Neuronal stem cell (in vitro differentiated cells): ENCODE data around the gene MT1HL1. TPM values are rescaled to one million over a fixed set of nuclear protein-coding genes. Genes with fewer than 3 reads are reported as not detected.

Experiments
- DNase-seq: peaks from one replicate; pipeline ENCODE4 v3.0.0-alpha.2; 2013; ENCODE audit warnings: low spot score
- H2AFZ ChIP-seq: one replicate; pipeline ENCODE4 v1.6.1; 2013; ENCODE audit warnings: mild to moderate bottlenecking, low read length, inconsistent platforms
- H2AK5ac ChIP-seq: 2 replicates; pipeline ENCODE4 v1.6.1; 2013; ENCODE audit warnings: low read depth, mild to moderate bottlenecking, inconsistent platforms, low read length, moderate library complexity, mixed read lengths
- H2BK120ac ChIP-seq: 2 replicates; pipeline ENCODE4 v1.6.1; 2013; ENCODE audit warnings: low read depth, mild to moderate bottlenecking, inconsistent platforms, low read length, moderate library complexity, mixed read lengths
- H2BK12ac ChIP-seq: one replicate; pipeline ENCODE4 v1.6.1; 2013; ENCODE audit warnings: low read length, inconsistent platforms
- H2BK15ac ChIP-seq: 2 replicates; pipeline ENCODE4 v1.6.1; 2013; ENCODE audit warnings: mild to moderate bottlenecking, low read length, inconsistent platforms, mixed read lengths
- H2BK5ac ChIP-seq: one replicate; pipeline ENCODE4 v1.6.1; 2013; ENCODE audit warnings: inconsistent platforms, mild to moderate bottlenecking, low read length, moderate library complexity
- H3K14ac ChIP-seq: one replicate; pipeline ENCODE4 v1.6.1; 2013; ENCODE audit warnings: low read length, inconsistent platforms
- H3K18ac ChIP-seq: 2 replicates; pipeline ENCODE4 v1.6.1; 2013; ENCODE audit warnings: low read length, inconsistent platforms
- H3K23ac ChIP-seq: 2 replicates; pipeline ENCODE4 v1.6.1; 2013; ENCODE audit warnings: low read depth, mild to moderate bottlenecking, mixed read lengths, low read length, inconsistent platforms; ENCODE audit not compliant: poor library complexity
- H3K27ac ChIP-seq: replicated peaks from 3 replicates; pipeline ENCODE4 v1.5.1; 2013; ENCODE audit warnings: low read length, inconsistent platforms
- H3K27me3 ChIP-seq, 3 experiments: 2 replicates each; pipeline ENCODE4 v1.6.1; 2013; ENCODE audit warnings: low read length in 3 of 3, mild to moderate bottlenecking in 2 of 3, inconsistent platforms in 1 of 3, low read depth in 1 of 3, mixed read lengths in 1 of 3, moderate library complexity in 1 of 3; ENCODE audit not compliant: control insufficient read depth in 3 of 3, insufficient read depth in 3 of 3
- H3K36me3 ChIP-seq, 2 donors: replicated peaks in 1 of 2; 2 replicates each; pipeline ENCODE4 v1.6.1; 2013; ENCODE audit warnings: low read length in 2 of 2; ENCODE audit not compliant: control insufficient read depth in 2 of 2, insufficient read depth in 2 of 2
- H3K4ac ChIP-seq: 2 replicates; pipeline ENCODE4 v1.6.1; 2013; ENCODE audit warnings: inconsistent platforms, mild to moderate bottlenecking, low read length, moderate library complexity
- H3K4me1 ChIP-seq, 2 donors: 1 replicate in 1 of 2; 2 replicates in 1 of 2; pipeline ENCODE4 v1.6.1; 2013; ENCODE audit warnings: low read length in 2 of 2, low read depth in 1 of 2; ENCODE audit not compliant: control insufficient read depth in 2 of 2, insufficient read depth in 1 of 2
- H3K4me2 ChIP-seq: one replicate; pipeline ENCODE4 v1.6.1; 2013; ENCODE audit warnings: mild to moderate bottlenecking, low read length, inconsistent platforms; ENCODE audit not compliant: insufficient read depth, poor library complexity, severe bottlenecking
- H3K4me3 ChIP-seq, 2 donors: 2 replicates each; pipeline ENCODE4 v1.5.1; 2013; ENCODE audit warnings: low read length in 2 of 2, mild to moderate bottlenecking in 2 of 2, inconsistent platforms in 1 of 2, moderate library complexity in 1 of 2
- H3K79me1 ChIP-seq: one replicate; pipeline ENCODE4 v1.6.1; 2013; ENCODE audit warnings: low read depth, mild to moderate bottlenecking, inconsistent platforms, low read length, moderate library complexity
- H3K9ac ChIP-seq: one replicate; pipeline ENCODE4 v1.6.1; 2013; ENCODE audit warnings: mild to moderate bottlenecking, low read depth, low read length, inconsistent platforms; ENCODE audit not compliant: poor library complexity
- H3K9me3 ChIP-seq, 2 donors: replicated peaks in 1 of 2; 2 replicates each; pipeline versions ENCODE3 to v1.6.1; 2013; ENCODE audit warnings: low read length in 2 of 2, mild to moderate bottlenecking in 2 of 2, inconsistent platforms in 1 of 2, low read depth in 1 of 2, mixed read lengths in 1 of 2, moderate library complexity in 1 of 2; ENCODE audit not compliant: control insufficient read depth in 2 of 2, insufficient read depth in 1 of 2
- H4K8ac ChIP-seq: one replicate; pipeline ENCODE4 v1.6.1; 2013; ENCODE audit warnings: low read depth, mild to moderate bottlenecking, inconsistent platforms, low read length, moderate library complexity
- H4K91ac ChIP-seq: one replicate; pipeline ENCODE4 v1.6.1; 2013; ENCODE audit warnings: low read length, low read depth, mild to moderate bottlenecking, inconsistent platforms; ENCODE audit not compliant: poor library complexity
- WGBS, 2 donors: extraction: QIAGEN DNeasy Blood & Tissue Kit; methylation state at CpG; one replicate each; pipeline ENCODE4 v1.1.7; 2013; ENCODE audit warnings: missing lambda C conversion rate in 2 of 2, mixed read lengths in 1 of 2; ENCODE audit not compliant: insufficient read length in 2 of 2, insufficient replicate concordance in 1 of 2; ENCODE audit errors: extremely low coverage in 2 of 2; 5-methylcytosine and 5-hydroxymethylcytosine counted together
- polyA plus RNA-seq, 2 experiments: library from polyadenylated mRNA; stranded (reverse); fragments of 200-250 nt; gene quantifications; one replicate each; pipeline ENCODE4 v1.2.3, GENCODE V29; 2013

MT1HL1 gene
- polyA plus RNA-seq (2013, experiment 1 of 2), result not detected
- not detected for polyA plus RNA-seq (2013, experiment 2 of 2)

DNA sequence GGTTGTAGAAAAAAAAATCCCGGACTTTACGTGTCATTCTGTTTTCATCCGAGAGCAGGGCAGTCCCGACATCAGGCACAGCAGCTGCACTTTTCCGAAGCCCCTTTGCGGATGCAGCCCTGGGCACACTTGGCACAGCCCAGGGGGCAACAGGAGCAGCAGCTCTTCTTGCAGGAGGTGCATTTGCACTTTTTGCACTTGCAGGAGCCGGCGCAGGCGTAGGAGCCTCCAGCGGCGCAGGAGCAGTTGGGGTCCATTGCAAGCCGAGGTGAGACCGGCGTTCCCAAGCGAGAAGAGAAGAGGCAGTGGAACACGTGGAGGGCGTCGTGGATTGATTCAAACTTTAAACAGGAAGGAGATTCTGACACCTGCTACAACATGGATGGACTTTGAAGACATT, at the start of gene MT1HL1:
Gene MT1HL1, minus strand, starts transcription at position 326 of the 400 bp plus-strand sequence. Its CDS starts 69 bp downstream, at position 257.
- no peak within 1 kb of the TSS for H3K4me2 ChIP-seq
- no peak within 1 kb of the TSS for H3K27ac ChIP-seq
- H2AFZ ChIP-seq, result no peak within 1 kb of the TSS
- DNase-seq, result no peak
- H3K27me3 ChIP-seq, result no peaks in the 10 kb centered on the region
- no peak within 1 kb of the TSS for H3K4me3 ChIP-seq
- H3K9me3 ChIP-seq, result peaks cover 0 to 1% of the 10 kb centered on the region in 2 donors
- no peaks in the 10 kb centered on the region for H3K79me1 ChIP-seq
- peaks cover 0 to 3% of the 10 kb centered on the region in 2 donors for H3K4me1 ChIP-seq
- no peak within 1 kb of the TSS for H2BK12ac ChIP-seq
- H4K91ac ChIP-seq, result no peak within 1 kb of the TSS
- H2BK15ac ChIP-seq, result no peak within 1 kb of the TSS
- H4K8ac ChIP-seq, result no peak within 1 kb of the TSS
- H3K9ac ChIP-seq, result no peak within 1 kb of the TSS
- no peak within 1 kb of the TSS for H3K23ac ChIP-seq
- WGBS, 2 donors, result no CpG with 5 or more reads among the region's 18 CpGs
- H3K4ac ChIP-seq, result no peak within 1 kb of the TSS
- no peak within 1 kb of the TSS for H2AK5ac ChIP-seq
- H3K14ac ChIP-seq, result no peak within 1 kb of the TSS
- H2BK120ac ChIP-seq, result no peak within 1 kb of the TSS
- peak within 1 kb of the TSS; percentile 29 for H3K18ac ChIP-seq
- no peaks in the 10 kb centered on the region for H3K36me3 ChIP-seq
- no peak within 1 kb of the TSS for H2BK5ac ChIP-seq

DNA sequence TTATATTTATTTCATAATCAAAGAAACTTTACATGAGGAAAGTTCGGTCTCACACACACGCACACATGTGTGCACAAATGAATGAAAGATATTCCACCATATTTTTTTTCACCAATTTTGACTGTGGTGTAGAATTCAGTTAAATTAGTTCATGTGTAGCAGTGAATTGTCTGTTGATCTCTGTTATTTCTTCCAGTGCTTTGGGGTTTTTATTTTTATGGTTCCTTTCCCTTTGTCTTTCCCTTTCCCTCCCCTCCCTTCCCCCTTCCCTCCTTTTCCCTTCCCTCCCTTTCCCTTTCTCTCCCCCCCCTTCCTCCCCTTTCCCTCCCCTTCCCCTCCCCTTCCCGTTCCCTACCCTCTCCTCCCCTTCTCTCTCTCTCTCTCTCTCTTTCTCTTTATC, 46.7 kb upstream of the MT1HL1 start:
- Histone ChIP-seq H3K4me1 (no peaks in the 10 kb centered on the region), H3K4me2 (no peak overlapping the region), H3K79me1 (no peaks in the 10 kb centered on the region), H3K4ac (no peak overlapping the region), H3K14ac (no peak overlapping the region), H2BK120ac (no peak overlapping the region), H2BK15ac (no peak overlapping the region), H3K36me3 (no peaks in the 10 kb centered on the region), H3K18ac (no peak overlapping the region), H4K8ac (no peak overlapping the region), H3K9me3 (no peaks in the 10 kb centered on the region), H3K27me3 (peaks cover 0 to 40% (median 0%) of the 10 kb centered on the region in 3 experiments), H3K9ac (no peak overlapping the region), H3K23ac (no peak overlapping the region), H2BK12ac (no peak overlapping the region), H2AK5ac (no peak overlapping the region), H2AFZ (no peak overlapping the region), H4K91ac (no peak overlapping the region), H3K4me3 (no peak overlapping the region), H3K27ac (no peak overlapping the region), H2BK5ac (no peak overlapping the region)
- no peak for DNase-seq
- WGBS, 2 donors, result no CpG with 5 or more reads among the region's 3 CpGs

DNA sequence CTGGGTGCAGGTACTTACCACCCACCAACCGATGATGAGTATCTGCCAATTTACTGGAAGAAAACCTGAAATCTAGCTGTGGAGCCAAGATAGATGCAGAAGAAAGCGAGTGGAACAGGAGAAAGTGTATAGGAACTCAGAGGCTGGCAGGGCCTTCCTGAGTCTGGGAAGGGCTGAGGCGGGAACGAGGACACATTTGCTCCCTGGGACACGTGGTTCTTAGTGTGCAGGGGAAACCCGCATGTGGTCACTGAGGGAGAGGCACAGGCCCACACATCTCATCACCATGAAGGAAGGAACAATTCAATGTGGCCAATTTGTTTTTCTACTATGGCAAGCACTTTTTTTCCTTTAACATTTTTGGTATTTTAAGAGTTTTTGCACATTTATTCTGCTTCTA, 45.9 kb upstream of the MT1HL1 start:
- peak overlapping the region in 1 of 2 donors; percentile 25 for H3K4me3 ChIP-seq
- no peak overlapping the region for H4K91ac ChIP-seq
- H3K23ac ChIP-seq, result no peak overlapping the region
- H3K4ac ChIP-seq, result no peak overlapping the region
- no peak overlapping the region for H3K27ac ChIP-seq
- no peak overlapping the region for H2BK15ac ChIP-seq
- peaks cover 0 to 47% (median 0%) of the 10 kb centered on the region in 3 experiments for H3K27me3 ChIP-seq
- H3K79me1 ChIP-seq, result no peaks in the 10 kb centered on the region
- no peak overlapping the region for H2BK5ac ChIP-seq
- no peak for DNase-seq
- H3K36me3 ChIP-seq, result no peaks in the 10 kb centered on the region
- no CpG with 5 or more reads among the region's 6 CpGs for WGBS, 2 donors
- no peak overlapping the region for H4K8ac ChIP-seq
- H2AK5ac ChIP-seq, result no peak overlapping the region
- H3K4me1 ChIP-seq, result no peaks in the 10 kb centered on the region
- no peaks in the 10 kb centered on the region for H3K9me3 ChIP-seq
- no peak overlapping the region for H2BK120ac ChIP-seq
- H3K4me2 ChIP-seq, result no peak overlapping the region
- H3K14ac ChIP-seq, result no peak overlapping the region
- no peak overlapping the region for H2BK12ac ChIP-seq
- H3K9ac ChIP-seq, result no peak overlapping the region
- H2AFZ ChIP-seq, result no peak overlapping the region
- no peak overlapping the region for H3K18ac ChIP-seq

DNA sequence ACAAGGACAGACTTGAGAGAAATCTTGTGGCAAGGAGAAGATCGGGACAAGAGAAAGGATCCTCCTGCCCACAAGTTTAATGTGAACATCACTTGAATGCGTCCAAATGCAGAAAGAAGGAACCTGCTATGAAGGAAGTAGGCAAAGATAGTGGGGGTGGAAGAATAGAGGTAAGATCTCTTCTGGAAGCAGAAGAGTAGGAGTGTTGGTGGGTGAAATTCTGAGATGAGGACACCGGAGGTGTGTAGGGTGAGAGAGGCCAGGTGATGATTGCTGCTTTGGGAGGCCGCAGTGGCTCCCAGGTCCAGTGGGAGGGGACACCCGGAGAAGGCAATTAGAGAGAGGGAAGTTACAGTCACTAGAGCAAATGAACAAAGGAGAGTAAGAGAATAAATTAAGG, 44.6 kb upstream of the MT1HL1 start:
- H2BK5ac ChIP-seq, result no peak overlapping the region
- no peak overlapping the region for H3K14ac ChIP-seq
- no peak overlapping the region for H4K91ac ChIP-seq
- no peak overlapping the region for H2AK5ac ChIP-seq
- H2AFZ ChIP-seq, result no peak overlapping the region
- no peak overlapping the region for H3K9ac ChIP-seq
- no peak overlapping the region for H3K4me2 ChIP-seq
- WGBS, 2 donors, result no CpG with 5 or more reads among the region's 5 CpGs
- peaks cover 4 to 59% (median 9%) of the 10 kb centered on the region in 3 experiments for H3K27me3 ChIP-seq
- H2BK120ac ChIP-seq, result no peak overlapping the region
- no peaks in the 10 kb centered on the region for H3K4me1 ChIP-seq
- no peak overlapping the region for H3K27ac ChIP-seq
- H3K36me3 ChIP-seq, result no peaks in the 10 kb centered on the region
- no peak for DNase-seq
- H4K8ac ChIP-seq, result no peak overlapping the region
- H3K23ac ChIP-seq, result no peak overlapping the region
- H3K4ac ChIP-seq, result no peak overlapping the region
- H2BK12ac ChIP-seq, result no peak overlapping the region
- no peak overlapping the region for H3K18ac ChIP-seq
- peaks cover 0 to 2% of the 10 kb centered on the region in 2 donors for H3K9me3 ChIP-seq
- no peaks in the 10 kb centered on the region for H3K79me1 ChIP-seq
- no peak overlapping the region for H2BK15ac ChIP-seq
- H3K4me3 ChIP-seq, result no peak overlapping the region
